DOHH2 (cell line): ENCODE results near the gene SWSAP1.

Experiments used
- CTCF ChIP-seq: fragments of 200-600 bp; sonication (generic); IDR thresholded peaks from one replicate; pipeline ENCODE4 v1.5.1; 2014; ENCODE audit warnings: antibody characterized with exemption, mild to moderate bottlenecking, low read depth, low read length; ENCODE audit not compliant: poor library complexity, severe bottlenecking
- EZH2phosphoT487 ChIP-seq: fragments of 200-600 bp; sonication (generic); IDR thresholded peaks from 2 replicates; pipeline ENCODE4 v1.6.1; 2017; ENCODE audit warnings: borderline replicate concordance, mild to moderate bottlenecking, antibody characterized with exemption, low read length, moderate library complexity, mixed read lengths

GRCh38 chr19:11324748-11325389, 49.6 kb upstream of the SWSAP1 start:
- TF ChIP-seq CTCF (no peak), EZH2phosphoT487 (no peak)
